GM19455 (cell line): Measurements from ENCODE around the gene CTXN1.
"Not testable (repeated sequence)": the region's sequence is repeated elsewhere in the genome, so short reads cannot be mapped to it uniquely, and the experiment has no call there.

Experiments used
- ATAC-seq: cut with Tn5 transposase; IDR thresholded peaks from one replicate; pipeline ENCODE4 v1.9.1; 2021; ENCODE audit not compliant: unreplicated experiment

The CTXN1 gene

GRCh38 chr19:7926021-7926726 is at the start of gene CTXN1:
Gene CTXN1, minus strand, starts transcription at chr19:7926135. Its CDS starts 597 bp downstream, at chr19:7925538.
- ATAC-seq = no peak

GRCh38 chr19:7975037-7975436 is 49.1 kb upstream of the CTXN1 start:
- no peak for ATAC-seq

- no peak for ATAC-seq
Measured at GRCh38 chr19:7973883-7974282, 47.9 kb upstream of the CTXN1 start.

- no peak for ATAC-seq
Measured at GRCh38 chr19:7971553-7972520, 45.9 kb upstream of the CTXN1 start.

GRCh38 chr19:7970716-7971448 is 44.9 kb upstream of the CTXN1 start:
- ATAC-seq = no peak

- no peak for ATAC-seq
Measured at GRCh38 chr19:7969555-7969939, 43.6 kb upstream of the CTXN1 start.

GRCh38 chr19:7968796-7969554 is 43.0 kb upstream of the CTXN1 start:
- no peak for ATAC-seq

- ATAC-seq = no peak
Measured at GRCh38 chr19:7968008-7968795, 42.3 kb upstream of the CTXN1 start.

GRCh38 chr19:7965921-7966665 is 40.2 kb upstream of the CTXN1 start:
- ATAC-seq = no peak

- ATAC-seq = no peak
Measured at GRCh38 chr19:7965259-7965841, 39.4 kb upstream of the CTXN1 start.

- no peak for ATAC-seq
Measured at GRCh38 chr19:7963566-7963965, 37.6 kb upstream of the CTXN1 start.

- no peak for ATAC-seq
Measured at GRCh38 chr19:7962644-7963268, 36.8 kb upstream of the CTXN1 start.

- no peak for ATAC-seq
Measured at GRCh38 chr19:7961920-7962626, 36.1 kb upstream of the CTXN1 start.

GRCh38 chr19:7961082-7961481 is 35.1 kb upstream of the CTXN1 start:
- ATAC-seq = not testable (repeated sequence)

- no peak for ATAC-seq
Measured at GRCh38 chr19:7959211-7959610, 33.3 kb upstream of the CTXN1 start.

GRCh38 chr19:7955696-7956095 is 29.8 kb upstream of the CTXN1 start:
- ATAC-seq = no peak

- no peak for ATAC-seq
Measured at GRCh38 chr19:7953576-7953975, 27.6 kb upstream of the CTXN1 start.

- ATAC-seq = no peak
Measured at GRCh38 chr19:7953060-7953459, 27.1 kb upstream of the CTXN1 start.
